Regular cardiac myocyte (primary cell): ENCODE data around the gene ADAM30. TPM values are rescaled to one million over a fixed set of nuclear protein-coding genes. Genes with fewer than 3 reads are reported as not detected.

Experiments used
- total RNA-seq: library from RNA; depleted of rRNA; stranded (reverse); fragments of >200 nt; gene quantifications from 2 replicates; pipeline ENCODE4 v1.2.3, GENCODE V29; 2014

ADAM30 gene
- not detected in 2 replicates for total RNA-seq

GRCh38 chr1:119896303-119896702 is at the start of gene ADAM30:
ADAM30 (minus strand) TSS chr1:119896515; CDS start chr1:119896336, 179 bp downstream.

Other genes starting within 250 kb of the ADAM30 start
- 12.7 and 15.9 TPM in 2 replicates for gene ZNF697, start 248.2 kb downstream of the ADAM30 start, total RNA-seq
- gene PHGDH, start 184.6 kb downstream of the ADAM30 start, total RNA-seq, result 43.4 and 104 TPM in 2 replicates
- gene HMGCS2, start 127.6 kb downstream of the ADAM30 start, total RNA-seq, result not detected in 2 replicates
- gene REG4, start 85.1 kb downstream of the ADAM30 start, total RNA-seq, result not detected in 2 replicates
- 143 and 164 TPM in 2 replicates for gene NOTCH2, start 173.1 kb upstream of the ADAM30 start, total RNA-seq